IPS-11a (cell line): ENCODE measurements around the gene TOP3A.

Source experiments
- H3K4me3 ChIP-seq: one replicate; pipeline ENCODE4 v1.5.1; 2013; ENCODE audit warnings: low read depth, low read length, control low read depth

The TOP3A gene

GRCh38 chr17:18235743-18236256, 79.0 kb downstream of the TOP3A start:
- H3K4me3 ChIP-seq, result no peak overlapping the region

GRCh38 chr17:18234853-18235380, 79.9 kb downstream of the TOP3A start:
- H3K4me3 ChIP-seq, result no peak overlapping the region

GRCh38 chr17:18233803-18234518, 80.8 kb downstream of the TOP3A start:
- no peak overlapping the region for H3K4me3 ChIP-seq

- H3K4me3 ChIP-seq, result no peak overlapping the region
These were observed 83.6 kb downstream of the TOP3A start for GRCh38 chr17:18231164-18231563.

GRCh38 chr17:18230288-18231141, 84.3 kb downstream of the TOP3A start:
- no peak overlapping the region for H3K4me3 ChIP-seq

- no peak overlapping the region for H3K4me3 ChIP-seq
These were observed 85.0 kb downstream of the TOP3A start for GRCh38 chr17:18229771-18230170.

- H3K4me3 ChIP-seq, result no peak overlapping the region
These were observed 85.5 kb downstream of the TOP3A start for GRCh38 chr17:18229254-18229653.

- no peak overlapping the region for H3K4me3 ChIP-seq
These were observed 86.6 kb downstream of the TOP3A start for GRCh38 chr17:18228176-18228682.

- no peak overlapping the region for H3K4me3 ChIP-seq
These were observed 87.2 kb downstream of the TOP3A start for GRCh38 chr17:18227635-18228034.

- H3K4me3 ChIP-seq, result peak overlapping the region; percentile 84
These were observed 88.4 kb downstream of the TOP3A start for GRCh38 chr17:18226284-18226945.

GRCh38 chr17:18225642-18226283, 89.0 kb downstream of the TOP3A start:
- H3K4me3 ChIP-seq, result peak overlapping the region; percentile 84

- peak within 1 kb of the TSS; percentile 84 for H3K4me3 ChIP-seq
These were observed 89.6 kb downstream of the TOP3A start, which contains the start of gene LLGL1 for GRCh38 chr17:18225121-18225641. Gene LLGL1, plus strand, starts transcription at chr17:18225635. Its CDS starts 48 bp downstream, at chr17:18225683.

GRCh38 chr17:18224387-18225120, 90.2 kb downstream of the TOP3A start:
- H3K4me3 ChIP-seq, result peak overlapping the region; percentile 55

- H3K4me3 ChIP-seq, result no peak overlapping the region
These were observed 90.8 kb downstream of the TOP3A start for GRCh38 chr17:18224053-18224386.
